ENCODE data around the gene SH3GL1. TPM values are rescaled to one million over a fixed set of nuclear protein-coding genes. Genes with fewer than 3 reads are reported as not detected.

The SH3GL1 gene
- total and polyA plus RNA-seq, 12 donors = 13.1 to 41.8 (median 18.0) TPM

- peaks cover 0 to 13% (median 7%) of the 10 kb centered on the region in 9 donors for H3K4me1 ChIP-seq
- WGBS, 2 donors = 95 to 99% methylated on average over 9 of the region's 9 CpGs
- no peak for DNase-seq
- TF ChIP-seq CTCF (IDR thresholded peaks at IDR 0.05) = no peak
- no peak overlapping the region for H3K27ac ChIP-seq
- H3K27me3 ChIP-seq = no peaks in the 10 kb centered on the region
- H3K36me3 ChIP-seq = peaks cover 0 to 23% (median 5%) of the 10 kb centered on the region in 9 donors
- intact Hi-C loops (cut with DNase I) = no loop called here
- no peak for ATAC-seq
- no peak overlapping the region for H3K4me3 ChIP-seq
- no peaks in the 10 kb centered on the region for H3K9me3 ChIP-seq
Observed at GRCh38 chr19:4416268-4416667, 15.9 kb upstream of the SH3GL1 start.

GRCh38 chr19:4415352-4415751, 15.0 kb upstream of the SH3GL1 start:
- DNase-seq (no peak), ATAC-seq (peak in 1 of 8 donors; percentile 22)
- Histone ChIP-seq H3K36me3 (peaks cover 0 to 32% (median 5%) of the 10 kb centered on the region in 9 donors), H3K27me3 (no peaks in the 10 kb centered on the region), H3K9me3 (no peaks in the 10 kb centered on the region), H3K4me3 (no peak overlapping the region), H3K27ac (no peak overlapping the region), H3K4me1 (peaks cover 0 to 13% (median 6%) of the 10 kb centered on the region in 9 donors)
- intact Hi-C loops (cut with DNase I) = no loop called here
- 55 to 58% methylated on average over 10 of the region's 10 CpGs for WGBS, 2 donors
- no peak for TF ChIP-seq CTCF (IDR thresholded peaks at IDR 0.05)

GRCh38 chr19:4414800-4415321, 14.5 kb upstream of the SH3GL1 start:
- Histone ChIP-seq H3K27ac (no peak overlapping the region), H3K4me3 (no peak overlapping the region), H3K9me3 (no peaks in the 10 kb centered on the region), H3K4me1 (peaks cover 0 to 13% (median 6%) of the 10 kb centered on the region in 9 donors), H3K36me3 (peaks cover 0 to 36% (median 5%) of the 10 kb centered on the region in 9 donors), H3K27me3 (no peaks in the 10 kb centered on the region)
- peak in 1 of 8 donors; percentile 21 for ATAC-seq
- intact Hi-C loops (cut with DNase I) = no loop called here
- no peak for DNase-seq
- whole genome bisulfite sequencing, 2 donors = 51 to 53% methylated on average over 9 of the region's 9 CpGs
- no peak for TF ChIP-seq CTCF (IDR thresholded peaks at IDR 0.05)

- DNase-seq (no peak), ATAC-seq (no peak)
- intact Hi-C loops (cut with DNase I) = no loop called here
- Histone ChIP-seq H3K9me3 (no peaks in the 10 kb centered on the region), H3K27ac (no peak overlapping the region), H3K27me3 (no peaks in the 10 kb centered on the region), H3K4me3 (no peak overlapping the region), H3K4me1 (peaks cover 0 to 13% (median 6%) of the 10 kb centered on the region in 9 donors), H3K36me3 (peaks cover 0 to 42% (median 7%) of the 10 kb centered on the region in 9 donors)
- 87 to 91% methylated on average over 7 of the region's 7 CpGs for WGBS, 2 donors
- no peak for TF ChIP-seq CTCF (IDR thresholded peaks at IDR 0.05)
Observed at GRCh38 chr19:4414144-4414799, 13.9 kb upstream of the SH3GL1 start.

Data from heart right ventricle (tissue), 16 donors.